Osteoblast (primary cell): ENCODE data around the gene SETD3. TPM values are rescaled to one million over a fixed set of nuclear protein-coding genes. Genes with fewer than 3 reads are reported as not detected.

ENCODE experiments used
- DNase-seq: peaks from one replicate; pipeline ENCODE4 v3.0.0; 2011; ENCODE audit warnings: low spot score, mixed read lengths; ENCODE audit not compliant: insufficient read length; ENCODE audit errors: missing footprints
- H2AFZ ChIP-seq: 2 replicates; pipeline ENCODE4 v1.6.0; 2011; ENCODE audit warnings: mild to moderate bottlenecking, low read length
- H3K27ac ChIP-seq: 2 replicates; pipeline ENCODE4 v1.5.1; 2011; ENCODE audit warnings: mild to moderate bottlenecking, low read depth, low read length, moderate library complexity
- H3K27me3 ChIP-seq: 2 replicates; pipeline ENCODE4 v1.6.0; 2012; ENCODE audit warnings: mild to moderate bottlenecking, control low read depth, inconsistent platforms, low read length, moderate library complexity; ENCODE audit not compliant: insufficient read depth
- H3K36me3 ChIP-seq: 2 replicates; pipeline ENCODE4 v1.5.1; 2011; ENCODE audit warnings: mild to moderate bottlenecking, low read length, control low read depth, moderate library complexity; ENCODE audit not compliant: insufficient read depth
- H3K4me1 ChIP-seq: 2 replicates; pipeline ENCODE4 v1.5.1; 2011; ENCODE audit warnings: mild to moderate bottlenecking, low read length, control low read depth, moderate library complexity; ENCODE audit not compliant: insufficient read depth
- H3K4me2 ChIP-seq: 2 replicates; pipeline ENCODE4 v1.6.0; 2011; ENCODE audit warnings: mild to moderate bottlenecking, low read length; ENCODE audit not compliant: insufficient read depth
- H3K4me3 ChIP-seq: fragments of 200-600 bp; sonication (generic); 3 replicates; pipeline ENCODE4 v1.5.1; 2012; ENCODE audit warnings: mild to moderate bottlenecking, low read length, inconsistent platforms; ENCODE audit not compliant: insufficient read depth
- H3K79me2 ChIP-seq: 2 replicates; pipeline ENCODE4 v1.6.0; 2012; ENCODE audit warnings: mild to moderate bottlenecking, low read length, control low read depth, inconsistent platforms; ENCODE audit not compliant: insufficient read depth
- H3K9me3 ChIP-seq: 2 replicates; pipeline ENCODE4 v1.5.1; 2011; ENCODE audit warnings: low read depth, low read length, control low read depth
- H4K20me1 ChIP-seq: 2 replicates; pipeline ENCODE4 v1.6.0; 2012; ENCODE audit warnings: mild to moderate bottlenecking, low read length, control low read depth; ENCODE audit not compliant: insufficient read depth
- CTCF ChIP-seq: IDR thresholded peaks from 2 replicates; pipeline ENCODE4 v1.5.1; 2011; ENCODE audit warnings: mild to moderate bottlenecking, low read depth, low read length, moderate library complexity; ENCODE audit errors: extremely low read depth
- total RNA-seq: library from RNA; depleted of rRNA; stranded (reverse); fragments of >200 nt; gene quantifications from 2 replicates; pipeline ENCODE4 v1.2.3, GENCODE V29; 2012

The SETD3 gene
- total RNA-seq, 1 donor, result 65.1 TPM

DNA sequence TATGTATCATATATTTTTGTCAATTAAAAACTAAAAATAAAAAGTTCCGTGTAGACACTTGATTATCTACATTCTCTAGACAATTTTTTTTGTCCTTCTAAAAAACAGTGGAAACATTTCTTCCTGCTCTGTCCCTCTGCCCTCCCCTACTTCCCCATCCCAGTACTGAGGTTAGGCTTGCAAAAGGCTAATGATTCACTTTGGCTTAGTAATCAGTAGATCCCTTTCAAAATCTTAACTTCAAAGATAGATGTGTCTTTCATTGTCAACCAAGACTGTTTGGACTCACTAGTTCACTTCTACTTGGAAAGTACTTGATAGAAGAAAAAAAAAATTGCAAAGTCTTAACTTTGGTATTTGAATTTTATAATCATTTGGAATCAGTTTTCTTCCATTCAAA lies 3.8 kb downstream of the SETD3 start:
- H3K9me3 ChIP-seq, result no peaks in the 10 kb centered on the region
- H2AFZ ChIP-seq, result no peak overlapping the region
- H3K4me2 ChIP-seq, result no peak overlapping the region
- H3K4me1 ChIP-seq, result peaks cover 20% of the 10 kb centered on the region
- no peak for TF ChIP-seq CTCF
- H3K36me3 ChIP-seq, result no peaks in the 10 kb centered on the region
- H4K20me1 ChIP-seq, result peaks cover 38% of the 10 kb centered on the region
- H3K27ac ChIP-seq, result no peak overlapping the region
- H3K79me2 ChIP-seq, result peaks cover 85% of the 10 kb centered on the region
- DNase-seq, result no peak
- H3K4me3 ChIP-seq, result no peak overlapping the region
- no peaks in the 10 kb centered on the region for H3K27me3 ChIP-seq

- Histone ChIP-seq H3K9me3 (no peaks in the 10 kb centered on the region), H3K4me3 (no peak overlapping the region), H3K79me2 (peaks cover 90% of the 10 kb centered on the region), H4K20me1 (peaks cover 46% of the 10 kb centered on the region), H3K4me1 (peaks cover 20% of the 10 kb centered on the region), H3K27me3 (no peaks in the 10 kb centered on the region), H3K36me3 (no peaks in the 10 kb centered on the region), H3K27ac (no peak overlapping the region), H2AFZ (no peak overlapping the region), H3K4me2 (no peak overlapping the region)
- no peak for DNase-seq
- TF ChIP-seq CTCF, result no peak
These were observed 5.0 kb downstream of the SETD3 start for GRCh38 chr14:99475660-99476059.

DNA sequence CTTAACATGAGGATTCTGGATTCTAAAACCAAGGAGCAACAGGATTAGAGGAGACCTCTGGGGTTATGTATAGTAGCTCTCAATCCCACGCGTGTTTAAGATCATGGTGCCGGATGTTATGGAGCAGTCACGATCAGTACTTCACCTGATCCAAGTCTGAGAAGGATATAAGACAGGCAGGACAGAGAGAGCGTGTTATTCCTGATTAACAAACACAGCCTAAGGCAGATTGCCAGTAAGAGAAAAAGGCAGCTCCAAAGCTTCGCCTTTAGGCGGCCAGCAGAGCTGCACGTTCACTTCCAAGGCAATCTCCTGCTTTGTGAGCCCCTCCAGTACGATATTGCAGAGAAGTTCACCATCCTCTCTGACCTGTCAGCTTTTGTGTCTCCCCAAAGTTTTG lies 5.5 kb downstream of the SETD3 start:
- Histone ChIP-seq H2AFZ (no peak overlapping the region), H3K79me2 (peaks cover 95% of the 10 kb centered on the region), H3K27me3 (no peaks in the 10 kb centered on the region), H3K27ac (no peak overlapping the region), H3K4me2 (no peak overlapping the region), H3K9me3 (no peaks in the 10 kb centered on the region), H3K36me3 (no peaks in the 10 kb centered on the region), H4K20me1 (peaks cover 51% of the 10 kb centered on the region), H3K4me1 (peaks cover 20% of the 10 kb centered on the region), H3K4me3 (no peak overlapping the region)
- no peak for TF ChIP-seq CTCF
- no peak for DNase-seq

GRCh38 chr14:99473458-99473857 lies 7.2 kb downstream of the SETD3 start:
- Histone ChIP-seq H3K27me3 (no peaks in the 10 kb centered on the region), H3K4me2 (no peak overlapping the region), H3K4me3 (no peak overlapping the region), H3K4me1 (peaks cover 8% of the 10 kb centered on the region), H2AFZ (no peak overlapping the region), H4K20me1 (peaks cover 50% of the 10 kb centered on the region), H3K27ac (no peak overlapping the region), H3K36me3 (no peaks in the 10 kb centered on the region), H3K9me3 (no peaks in the 10 kb centered on the region), H3K79me2 (peaks cover 99% of the 10 kb centered on the region)
- DNase-seq, result no peak
- no peak for TF ChIP-seq CTCF
